Lung (tissue), 12 donors: Measurements from ENCODE around the gene HSPA12B. TPM values are rescaled to one million over a fixed set of nuclear protein-coding genes. Genes with fewer than 3 reads are reported as not detected.
A peak's percentile ranks its signal among the peaks of the same experiment; 100 is the strongest.

ENCODE experiments used
- ATAC-seq: fragments of 200-7000 bp; cut with Tn5 transposase; one replicate; pipeline ENCODE4 v1.9.1; 2020; ENCODE audit warnings: moderate number of reproducible peaks; ENCODE audit not compliant: insufficient read depth, low FRiP score
- DNase-seq, 3 donors: peaks; one replicate each; pipeline ENCODE4 v3.0.0-alpha.2; 2013 to 2017
- H3K27ac ChIP-seq, 2 donors: one replicate each; pipeline ENCODE4 v1.5.1; 2013; ENCODE audit warnings: mild to moderate bottlenecking in 2 of 2, moderate library complexity in 2 of 2, control low read depth in 1 of 2, inconsistent platforms in 1 of 2, low read depth in 1 of 2, low read length in 1 of 2
- H3K27me3 ChIP-seq, 3 donors: one replicate each; pipeline ENCODE4 v1.5.1; 2013; ENCODE audit warnings: low read length in 2 of 3; ENCODE audit not compliant: control insufficient read depth in 3 of 3, insufficient read depth in 3 of 3
- H3K36me3 ChIP-seq, 4 donors: one replicate each; pipeline ENCODE4 v1.5.1; 2013; ENCODE audit warnings: low read length in 4 of 4, mild to moderate bottlenecking in 1 of 4, moderate library complexity in 1 of 4; ENCODE audit not compliant: control insufficient read depth in 4 of 4, insufficient read depth in 4 of 4
- H3K4me1 ChIP-seq, 5 donors: one replicate each; pipeline ENCODE4 v1.5.1; 2013; ENCODE audit warnings: low read length in 5 of 5, mild to moderate bottlenecking in 2 of 5, moderate library complexity in 1 of 5; ENCODE audit not compliant: control insufficient read depth in 5 of 5, insufficient read depth in 5 of 5
- H3K4me3 ChIP-seq: one replicate; pipeline ENCODE4 v1.5.1; 2013; ENCODE audit warnings: mild to moderate bottlenecking, control low read depth, moderate library complexity
- H3K9ac ChIP-seq, 2 donors: one replicate each; pipeline ENCODE4 v1.5.1; 2013; ENCODE audit warnings: low read length in 2 of 2, control low read depth in 1 of 2; ENCODE audit not compliant: insufficient read depth in 1 of 2
- H3K9me3 ChIP-seq, 4 donors: one replicate each; pipeline ENCODE4 v1.5.1; 2013; ENCODE audit warnings: low read length in 3 of 4, mild to moderate bottlenecking in 1 of 4, moderate library complexity in 1 of 4; ENCODE audit not compliant: control insufficient read depth in 4 of 4, insufficient read depth in 3 of 4
- CTCF ChIP-seq: IDR thresholded peaks from 2 replicates; pipeline ENCODE4 v1.5.1; 2012; ENCODE audit warnings: mild to moderate bottlenecking; ENCODE audit errors: control extremely low read depth, extremely low read depth
- WGBS, 2 donors: extraction: QIAGEN DNeasy Blood & Tissue Kit; methylation state at CpG; one replicate each; pipeline ENCODE4 v1.1.7; 2013; 5-methylcytosine and 5-hydroxymethylcytosine counted together
- polyA plus RNA-seq, 2 donors: library from polyadenylated mRNA; stranded (reverse); fragments of 200-250 nt; gene quantifications; one replicate each; pipeline ENCODE4 v1.2.1, GENCODE V29; 2013
- total RNA-seq, 2 donors: library from RNA; depleted of rRNA in 1 of 2; stranded (reverse); fragments of >200 nt in 1 of 2; gene quantifications; one replicate each; pipeline ENCODE4 v1.2.1, GENCODE V29; 2014 to 2021
- donor health status: control.
- donor health status: control.
- donor health status: Bipolar disorder and iron deficiency.
- donor health status: healthy.
- donor health status: DM: yes; HTN: yes; CAD: no.

HSPA12B gene
- total and polyA plus RNA-seq, 4 donors: 11.4 to 28.3 (median 19.9) TPM

DNA sequence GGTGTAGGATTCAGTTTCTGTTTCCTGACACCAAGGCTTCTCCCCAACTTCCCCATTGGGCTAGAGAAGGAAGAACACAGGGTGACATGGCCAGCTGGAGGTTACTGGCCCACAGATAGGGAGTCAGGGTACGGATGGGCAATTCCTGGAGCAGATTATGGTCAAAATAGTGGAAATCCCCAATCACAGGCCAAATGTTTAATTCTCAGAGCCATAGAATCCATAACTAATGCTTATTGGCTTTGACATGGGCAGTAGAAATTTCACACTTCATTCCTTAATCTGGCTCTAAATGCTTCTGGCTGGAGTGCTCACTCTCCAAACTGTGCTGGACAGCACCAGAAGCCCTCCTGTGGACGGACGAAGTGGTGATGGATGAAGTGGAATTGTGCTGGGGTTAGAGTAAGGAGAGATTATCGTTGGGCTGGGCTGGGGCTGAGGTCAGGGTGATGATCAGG lies 21.0 kb upstream of the HSPA12B start:
- TF ChIP-seq CTCF: no peak
- Histone ChIP-seq H3K27me3 (no peaks in the 10 kb centered on the region), H3K4me3 (no peak overlapping the region), H3K4me1 (peaks cover 0 to 11% (median 0%) of the 10 kb centered on the region in 5 donors), H3K9me3 (no peaks in the 10 kb centered on the region), H3K27ac (no peak overlapping the region), H3K36me3 (no peaks in the 10 kb centered on the region), H3K9ac (no peak overlapping the region)
- ATAC-seq (no peak), DNase-seq (peak in 1 of 3 donors; percentile 49)
- 67 to 79% methylated on average over 4 of the region's 4 CpGs for WGBS, 2 donors

DNA sequence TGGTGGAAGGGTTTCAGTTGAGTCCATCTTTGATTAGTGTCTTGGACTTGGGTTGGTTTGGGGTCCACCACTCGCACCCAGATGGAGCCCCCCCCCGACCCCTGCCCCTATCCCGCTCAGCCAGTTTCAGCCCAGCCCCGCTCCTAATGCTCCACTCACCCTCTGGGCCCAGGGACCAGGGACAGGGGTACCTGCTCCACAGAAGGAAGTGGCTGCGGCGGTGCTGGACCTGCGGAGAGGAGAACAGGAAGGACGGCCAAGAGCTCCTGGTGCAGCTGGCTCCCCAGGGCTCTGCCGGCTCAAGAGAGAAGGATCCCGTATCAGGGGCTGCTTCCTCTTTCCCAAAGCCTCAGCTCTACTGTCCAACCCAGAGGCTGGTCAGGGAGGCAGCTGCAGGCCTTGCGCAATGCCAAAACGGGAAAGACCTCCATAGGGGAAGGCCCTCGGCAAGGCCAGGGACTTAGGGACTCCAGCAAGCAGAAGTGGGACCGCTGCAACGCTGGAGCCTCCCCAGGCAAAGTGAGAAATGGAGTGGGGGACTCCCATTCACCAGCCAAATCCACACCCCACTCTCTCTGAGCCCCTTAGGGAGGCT lies 20.1 kb upstream of the HSPA12B start, which contains the start of gene SIGLEC1:
TSS of gene SIGLEC1 (minus strand) at position 322 of the 595 bp plus-strand sequence. CDS start 5,472 bp downstream, outside the sequence.
- ATAC-seq (peak; percentile 30), DNase-seq (peak in 2 of 3 donors; percentile 28 to 32)
- 40 to 71% methylated on average over 15 of the region's 15 CpGs for WGBS, 2 donors
- Histone ChIP-seq H3K9ac (no peak within 1 kb of the TSS), H3K27me3 (no peaks in the 10 kb centered on the region), H3K4me3 (no peak within 1 kb of the TSS), H3K9me3 (no peaks in the 10 kb centered on the region), H3K27ac (no peak within 1 kb of the TSS), H3K36me3 (no peaks in the 10 kb centered on the region), H3K4me1 (peaks cover 0 to 11% (median 0%) of the 10 kb centered on the region in 5 donors)
- TF ChIP-seq CTCF: no peak

- H3K27ac ChIP-seq: no peak overlapping the region
- 49 to 63% methylated on average over 4 of the region's 4 CpGs for WGBS, 2 donors
- TF ChIP-seq CTCF: no peak
- DNase-seq: no peak
- no peak overlapping the region for H3K9ac ChIP-seq
- no peak overlapping the region for H3K4me3 ChIP-seq
- peaks cover 0 to 1% (median 0%) of the 10 kb centered on the region in 4 donors for H3K9me3 ChIP-seq
- no peaks in the 10 kb centered on the region for H3K36me3 ChIP-seq
- peaks cover 0 to 11% (median 0%) of the 10 kb centered on the region in 5 donors for H3K4me1 ChIP-seq
- H3K27me3 ChIP-seq: no peaks in the 10 kb centered on the region
- peak; percentile 35 for ATAC-seq
Observed at GRCh38 chr20:3714092-3714491, 18.4 kb upstream of the HSPA12B start.
